Measurements from ENCODE around the gene PLAC9. TPM values are rescaled to one million over a fixed set of nuclear protein-coding genes. Genes with fewer than 3 reads are reported as not detected.

Gene PLAC9
- total RNA-seq, 4 donors from 2014 or later: 1.7 to 6.6 (median 5.7) TPM; not detected in 1

DNA sequence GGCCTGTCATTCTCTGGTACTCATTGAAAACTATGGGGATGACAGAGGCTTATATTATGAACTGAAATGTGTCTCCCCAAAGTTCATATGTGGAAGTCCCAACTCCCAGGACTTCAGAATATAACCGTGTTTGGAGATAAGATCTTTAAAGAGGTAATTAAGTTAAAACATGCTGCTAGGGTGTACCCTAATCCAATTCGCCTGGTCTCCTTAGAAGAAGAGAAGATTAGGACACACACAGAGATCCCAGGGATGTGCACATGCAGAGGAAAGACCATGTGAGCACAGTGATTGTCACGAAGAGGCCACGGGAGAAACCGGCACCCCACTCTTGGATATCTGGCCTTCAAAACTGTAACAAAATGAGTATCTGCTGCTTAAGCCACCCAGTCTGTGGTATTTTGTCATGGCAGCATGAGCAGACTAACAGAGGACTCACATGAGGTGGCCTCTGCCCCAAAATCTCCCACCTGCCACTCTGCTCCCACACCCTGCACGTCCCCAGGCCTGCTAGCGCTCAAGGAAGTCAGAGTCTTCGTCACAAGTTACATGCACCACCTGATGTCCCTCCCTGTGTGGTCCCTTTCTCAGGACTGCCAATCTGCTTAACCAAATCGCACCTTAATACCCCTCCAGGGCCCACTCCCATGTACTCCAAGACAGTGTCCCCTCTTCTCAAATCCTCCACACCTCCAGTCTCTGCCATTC is 26.8 kb downstream of the PLAC9 start:
- H3K27me3 ChIP-seq: no peaks in the 10 kb centered on the region
- no peak overlapping the region for H3K4me3 ChIP-seq
- intact Hi-C loops (cut with DNase I; ENCODE audit: low total_unique reads): loop anchor here (5.0 kb wide), 1 partner anchor 48 kb away; the partner anchor contains the start of gene ANXA11
- no peaks in the 10 kb centered on the region for H3K9me3 ChIP-seq
- TF ChIP-seq POLR2A (IDR thresholded peaks at IDR 0.05) (no peak), EP300 (IDR thresholded peaks at IDR 0.05; ENCODE audit: low read depth) (no peak), POLR2AphosphoS5 (IDR thresholded peaks at IDR 0.05) (no peak)
- TF ChIP-seq, protein P1, sequence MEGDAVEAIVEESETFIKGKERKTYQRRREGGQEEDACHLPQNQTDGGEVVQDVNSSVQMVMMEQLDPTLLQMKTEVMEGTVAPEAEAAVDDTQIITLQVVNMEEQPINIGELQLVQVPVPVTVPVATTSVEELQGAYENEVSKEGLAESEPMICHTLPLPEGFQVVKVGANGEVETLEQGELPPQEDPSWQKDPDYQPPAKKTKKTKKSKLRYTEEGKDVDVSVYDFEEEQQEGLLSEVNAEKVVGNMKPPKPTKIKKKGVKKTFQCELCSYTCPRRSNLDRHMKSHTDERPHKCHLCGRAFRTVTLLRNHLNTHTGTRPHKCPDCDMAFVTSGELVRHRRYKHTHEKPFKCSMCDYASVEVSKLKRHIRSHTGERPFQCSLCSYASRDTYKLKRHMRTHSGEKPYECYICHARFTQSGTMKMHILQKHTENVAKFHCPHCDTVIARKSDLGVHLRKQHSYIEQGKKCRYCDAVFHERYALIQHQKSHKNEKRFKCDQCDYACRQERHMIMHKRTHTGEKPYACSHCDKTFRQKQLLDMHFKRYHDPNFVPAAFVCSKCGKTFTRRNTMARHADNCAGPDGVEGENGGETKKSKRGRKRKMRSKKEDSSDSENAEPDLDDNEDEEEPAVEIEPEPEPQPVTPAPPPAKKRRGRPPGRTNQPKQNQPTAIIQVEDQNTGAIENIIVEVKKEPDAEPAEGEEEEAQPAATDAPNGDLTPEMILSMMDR (IDR thresholded peaks at IDR 0.05): no peak
- WGBS, 2 donors (ENCODE audit: low coverage in 1 of 2): 87% methylated on average over 9 of the region's 9 CpGs; no CpG with 5 or more reads in 1 of the 2 donors
- peaks cover 19 to 39% (median 23%) of the 10 kb centered on the region in 4 donors for H3K4me1 ChIP-seq
- peaks cover 0 to 55% (median 23%) of the 10 kb centered on the region in 4 donors for H3K36me3 ChIP-seq
- in situ Hi-C loops (cut with MboI; ENCODE audit: low pct_ligation_motif_present in 1 of 4, low pct_unique_long_range_greater_than_20kb in 1 of 4, low sequenced_read_pairs in 3 of 4): loop anchor here in 1 of 4 donors (10.0 kb wide), 1 partner anchor 55 kb away; no protein-coding TSS in a partner anchor
- peak overlapping the region; percentile 74 to 84 (median 77) for H3K27ac ChIP-seq
- DNase-seq: no peak

DNA sequence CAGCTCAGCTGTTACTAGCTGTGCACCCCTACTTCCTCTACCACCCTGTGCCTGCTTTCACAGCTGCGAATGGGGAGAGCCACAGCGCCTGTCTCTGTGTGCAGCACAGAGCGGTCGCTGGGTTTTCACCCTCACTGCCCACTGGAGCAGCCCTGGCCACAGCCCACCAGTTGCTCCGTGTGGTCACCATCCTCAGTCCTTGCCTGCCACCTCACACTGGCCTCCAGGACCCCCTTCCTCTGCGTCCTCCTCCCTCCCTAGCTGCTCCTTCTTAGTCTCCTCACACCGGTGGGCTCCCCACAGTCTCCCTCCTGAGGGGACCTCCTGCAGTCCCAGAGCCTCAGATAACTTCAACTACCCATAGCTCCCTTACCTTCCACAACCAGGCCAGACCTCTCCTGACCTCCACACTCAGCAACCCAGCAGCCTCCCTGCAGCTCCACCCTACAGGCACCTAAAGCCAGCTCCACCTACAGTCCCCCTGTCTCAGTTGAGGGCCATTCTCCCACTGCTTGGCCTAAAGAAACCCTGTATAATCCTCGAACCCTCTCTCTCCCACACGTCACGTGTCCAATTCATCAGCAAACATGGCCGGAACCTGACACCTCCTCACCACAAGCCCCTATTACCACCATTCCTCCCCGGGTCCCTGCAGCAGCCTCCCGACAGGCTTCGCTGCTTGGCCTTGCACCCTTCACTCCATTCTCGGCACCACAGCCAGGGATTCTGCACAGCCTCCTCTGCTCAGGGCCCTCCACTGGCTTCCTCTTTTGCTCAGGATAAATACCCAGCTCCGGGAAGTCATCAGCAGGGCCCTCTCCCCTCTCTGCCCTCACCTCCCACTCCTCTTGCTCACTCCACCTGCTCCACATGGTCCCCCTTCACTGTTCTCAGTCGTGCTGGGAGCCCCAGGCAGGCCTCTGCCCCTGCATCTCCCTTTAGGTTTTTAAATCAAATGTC is 28.1 kb downstream of the PLAC9 start:
- Histone ChIP-seq H3K27me3 (no peaks in the 10 kb centered on the region), H3K36me3 (peaks cover 0 to 52% (median 20%) of the 10 kb centered on the region in 4 donors), H3K4me1 (peaks cover 20 to 47% (median 26%) of the 10 kb centered on the region in 4 donors), H3K4me3 (no peak overlapping the region), H3K27ac (peak overlapping the region in 1 of 4 donors; percentile 84), H3K9me3 (no peaks in the 10 kb centered on the region)
- TF ChIP-seq POLR2A (IDR thresholded peaks at IDR 0.05) (no peak), POLR2AphosphoS5 (IDR thresholded peaks at IDR 0.05) (no peak), EP300 (IDR thresholded peaks at IDR 0.05; ENCODE audit: low read depth) (no peak)
- TF ChIP-seq, protein P1 (IDR thresholded peaks at IDR 0.05): no peak
- 88 to 98% methylated on average over 9 to 17 of the region's 17 CpGs for WGBS, 2 donors (ENCODE audit: low coverage in 1 of 2)
- intact Hi-C loops (cut with DNase I; ENCODE audit: low total_unique reads) (no loop called here), in situ Hi-C loops (cut with MboI; ENCODE audit: low pct_ligation_motif_present in 1 of 4, low pct_unique_long_range_greater_than_20kb in 1 of 4, low sequenced_read_pairs in 3 of 4) (no loop called here)
- DNase-seq: no peak

DNA sequence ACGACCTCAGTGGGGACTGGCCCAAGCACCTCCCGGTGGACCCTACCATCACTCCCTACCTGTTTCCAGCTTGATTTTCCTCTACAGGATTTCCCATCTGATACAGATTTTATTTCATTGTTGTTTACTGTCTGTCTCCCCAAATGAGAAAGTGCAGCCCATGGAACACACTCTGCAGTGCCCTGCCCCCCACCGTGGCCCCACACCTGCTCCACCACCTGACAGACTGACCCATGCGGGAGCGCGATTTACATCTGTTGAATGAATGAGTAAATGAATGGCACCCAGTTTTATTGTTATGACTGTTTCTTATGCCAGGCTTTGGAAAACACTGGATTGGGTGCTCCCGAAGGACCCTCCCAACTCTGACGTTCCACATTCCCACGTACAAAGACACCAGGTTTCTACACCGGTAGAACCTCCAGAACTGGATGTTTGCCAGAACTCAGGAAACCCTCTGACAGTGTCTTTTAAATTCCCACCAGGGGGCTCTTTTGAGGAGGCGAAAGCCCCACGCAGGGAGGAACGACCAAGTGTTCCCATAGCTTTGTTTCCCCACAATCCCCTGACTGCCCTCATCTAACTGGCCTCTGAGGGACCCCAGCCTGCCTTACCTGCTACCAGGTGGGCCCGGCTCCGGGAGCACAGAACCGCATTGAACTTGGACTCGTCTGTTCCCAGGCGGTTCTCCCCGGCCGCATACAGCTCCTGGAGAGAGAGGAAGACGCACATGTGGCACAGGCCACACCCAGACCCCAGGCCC is 29.0 kb downstream of the PLAC9 start:
- TF ChIP-seq POLR2AphosphoS5 (IDR thresholded peaks at IDR 0.05): no peak
- TF ChIP-seq, protein P1 (IDR thresholded peaks at IDR 0.05): no peak
- no peak for TF ChIP-seq POLR2A (IDR thresholded peaks at IDR 0.05)
- TF ChIP-seq EP300 (IDR thresholded peaks at IDR 0.05; ENCODE audit: low read depth): no peak
- Histone ChIP-seq H3K27ac (peak overlapping the region in 3 of 4 donors; percentile 2 to 19 (median 17)), H3K9me3 (no peaks in the 10 kb centered on the region), H3K27me3 (no peaks in the 10 kb centered on the region), H3K4me3 (no peak overlapping the region), H3K36me3 (peaks cover 0 to 43% (median 21%) of the 10 kb centered on the region in 4 donors), H3K4me1 (peaks cover 20 to 56% (median 26%) of the 10 kb centered on the region in 4 donors)
- in situ Hi-C loops (cut with MboI; ENCODE audit: low pct_ligation_motif_present in 1 of 4, low pct_unique_long_range_greater_than_20kb in 1 of 4, low sequenced_read_pairs in 3 of 4) (no loop called here), intact Hi-C loops (cut with DNase I; ENCODE audit: low total_unique reads) (no loop called here)
- WGBS, 2 donors (ENCODE audit: low coverage in 1 of 2): 73% methylated on average over 20 of the region's 21 CpGs; no CpG with 5 or more reads in 1 of the 2 donors
- DNase-seq: no peak

All from transverse colon (tissue), 4 donors.